ENCODE results near the gene ADSL.

Gene ADSL

DNA sequence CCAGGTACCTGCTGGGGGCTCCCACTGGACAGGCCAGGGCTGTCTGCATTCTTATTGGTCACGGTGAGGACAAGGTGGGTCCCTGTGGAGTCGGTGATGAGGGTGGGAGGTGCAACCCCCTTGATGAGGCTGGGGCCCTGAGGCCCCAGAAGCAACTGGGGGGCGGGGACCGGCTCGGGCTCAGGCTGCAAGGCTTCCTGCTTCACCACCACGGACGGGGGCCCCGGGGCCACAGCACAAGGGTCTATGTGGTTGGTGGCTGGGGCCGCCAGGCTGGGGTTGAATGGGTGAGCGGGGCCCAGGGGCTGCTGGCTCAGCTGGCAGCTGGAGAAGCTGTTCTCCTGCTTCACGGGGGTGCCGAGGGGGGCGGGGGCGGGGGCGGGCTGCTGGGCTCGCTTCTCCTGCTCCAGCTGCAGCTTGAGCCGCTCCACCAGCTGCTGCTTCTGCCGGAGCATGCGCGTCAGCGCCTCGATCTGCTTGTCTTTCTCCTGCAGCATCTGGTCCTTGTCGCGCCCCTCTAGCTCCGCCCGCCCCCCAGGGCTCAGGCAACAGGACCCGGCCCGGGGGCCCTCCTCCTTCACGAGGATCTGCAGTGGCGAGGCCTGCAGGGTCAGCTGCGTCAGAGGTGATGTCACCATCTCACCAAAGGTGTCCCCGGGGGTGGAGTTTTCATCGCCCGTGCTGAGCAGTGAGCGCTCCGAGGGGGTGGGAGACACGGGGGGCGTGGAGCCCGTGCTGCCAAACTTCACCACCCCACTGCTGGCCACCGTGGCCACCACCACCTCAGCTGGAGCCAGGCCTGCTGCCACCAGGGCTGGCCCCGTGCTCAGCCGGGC lies 72.3 kb downstream of the ADSL start:
- H3K79me2 ChIP-seq (ENCODE audit: low read length) = no peaks in the 10 kb centered on the region
- no peak overlapping the region for H2AFZ ChIP-seq (ENCODE audit: low read length)
- H3K4me3 ChIP-seq (ENCODE audit: low read length) = no peak overlapping the region
- H3K36me3 ChIP-seq (replicated peaks; ENCODE audit: insufficient read depth, low read length) = no peaks in the 10 kb centered on the region
- no peak overlapping the region for H3K27ac ChIP-seq (ENCODE audit: low read length)
- H3K9ac ChIP-seq (ENCODE audit: low read length) = no peak overlapping the region
- H3K4me2 ChIP-seq (ENCODE audit: low read depth, low read length) = no peak overlapping the region
- H3K9me3 ChIP-seq (replicated peaks; ENCODE audit: insufficient read depth, low read length) = no peaks in the 10 kb centered on the region
- peaks cover 17% of the 10 kb centered on the region for H3K4me1 ChIP-seq (ENCODE audit: low read length)
- H3K27me3 ChIP-seq (replicated peaks; ENCODE audit: insufficient read depth, low read length) = no peaks in the 10 kb centered on the region
- no peak for DNase-seq
- peaks cover 7% of the 10 kb centered on the region; the same call in 1 of the 2 replicates for H3F3A ChIP-seq (ENCODE audit: insufficient read depth, low read length)
- no peak for TF ChIP-seq EZH2 (optimal IDR thresholded peaks at IDR 0.05; ENCODE audit: low read depth, low read length)
- no peak for TF ChIP-seq EZH2phosphoT487 (IDR thresholded peaks at IDR 0.05; ENCODE audit: low read length)
- H3K9me2 ChIP-seq (replicated peaks; ENCODE audit: insufficient read depth, low read length) = no peaks in the 10 kb centered on the region
- no peaks in the 10 kb centered on the region for H4K20me1 ChIP-seq (ENCODE audit: insufficient read depth, low read length)

DNA sequence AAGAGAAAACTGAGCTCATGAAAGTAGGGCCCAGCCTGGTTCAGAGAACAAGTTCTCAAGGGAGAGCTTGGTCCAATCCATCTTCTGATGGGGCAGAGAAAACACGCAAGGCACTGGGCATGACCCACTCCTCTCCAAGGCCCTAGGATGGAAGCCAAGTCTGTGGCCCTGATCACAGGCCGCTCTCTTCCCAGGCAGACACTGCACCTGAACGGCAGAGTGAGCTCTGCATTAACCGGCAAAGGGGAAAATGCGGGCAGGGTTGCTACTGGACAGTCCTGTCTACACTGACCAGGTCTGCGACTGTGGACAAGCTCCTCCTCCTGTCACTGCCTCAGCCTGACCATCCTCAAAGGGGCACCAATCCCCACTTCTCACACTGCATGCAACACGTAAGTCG lies 73.4 kb downstream of the ADSL start:
- H3K36me3 ChIP-seq (replicated peaks; ENCODE audit: insufficient read depth, low read length) = no peaks in the 10 kb centered on the region
- no peaks in the 10 kb centered on the region for H3K27me3 ChIP-seq (replicated peaks; ENCODE audit: insufficient read depth, low read length)
- no peak for TF ChIP-seq EZH2phosphoT487 (IDR thresholded peaks at IDR 0.05; ENCODE audit: low read length)
- TF ChIP-seq EZH2 (optimal IDR thresholded peaks at IDR 0.05; ENCODE audit: low read depth, low read length) = no peak
- TF ChIP-seq, protein P1, sequence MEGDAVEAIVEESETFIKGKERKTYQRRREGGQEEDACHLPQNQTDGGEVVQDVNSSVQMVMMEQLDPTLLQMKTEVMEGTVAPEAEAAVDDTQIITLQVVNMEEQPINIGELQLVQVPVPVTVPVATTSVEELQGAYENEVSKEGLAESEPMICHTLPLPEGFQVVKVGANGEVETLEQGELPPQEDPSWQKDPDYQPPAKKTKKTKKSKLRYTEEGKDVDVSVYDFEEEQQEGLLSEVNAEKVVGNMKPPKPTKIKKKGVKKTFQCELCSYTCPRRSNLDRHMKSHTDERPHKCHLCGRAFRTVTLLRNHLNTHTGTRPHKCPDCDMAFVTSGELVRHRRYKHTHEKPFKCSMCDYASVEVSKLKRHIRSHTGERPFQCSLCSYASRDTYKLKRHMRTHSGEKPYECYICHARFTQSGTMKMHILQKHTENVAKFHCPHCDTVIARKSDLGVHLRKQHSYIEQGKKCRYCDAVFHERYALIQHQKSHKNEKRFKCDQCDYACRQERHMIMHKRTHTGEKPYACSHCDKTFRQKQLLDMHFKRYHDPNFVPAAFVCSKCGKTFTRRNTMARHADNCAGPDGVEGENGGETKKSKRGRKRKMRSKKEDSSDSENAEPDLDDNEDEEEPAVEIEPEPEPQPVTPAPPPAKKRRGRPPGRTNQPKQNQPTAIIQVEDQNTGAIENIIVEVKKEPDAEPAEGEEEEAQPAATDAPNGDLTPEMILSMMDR (IDR thresholded peaks at IDR 0.05; ENCODE audit: low read length) = no peak
- H3K9ac ChIP-seq (ENCODE audit: low read length) = no peak overlapping the region
- peaks cover 17% of the 10 kb centered on the region for H3K4me1 ChIP-seq (ENCODE audit: low read length)
- H3K4me3 ChIP-seq (ENCODE audit: low read length) = no peak overlapping the region
- peaks cover 7% of the 10 kb centered on the region; the same call in 1 of the 2 replicates for H3F3A ChIP-seq (ENCODE audit: insufficient read depth, low read length)
- H3K27ac ChIP-seq (ENCODE audit: low read length) = no peak overlapping the region
- no peaks in the 10 kb centered on the region for H4K20me1 ChIP-seq (ENCODE audit: insufficient read depth, low read length)
- no peak for DNase-seq
- H3K9me2 ChIP-seq (replicated peaks; ENCODE audit: insufficient read depth, low read length) = no peaks in the 10 kb centered on the region
- H3K79me2 ChIP-seq (ENCODE audit: low read length) = no peaks in the 10 kb centered on the region
- H3K9me3 ChIP-seq (replicated peaks; ENCODE audit: insufficient read depth, low read length) = no peaks in the 10 kb centered on the region
- no peak overlapping the region for H3K4me2 ChIP-seq (ENCODE audit: low read depth, low read length)
- H2AFZ ChIP-seq (ENCODE audit: low read length) = no peak overlapping the region

DNA sequence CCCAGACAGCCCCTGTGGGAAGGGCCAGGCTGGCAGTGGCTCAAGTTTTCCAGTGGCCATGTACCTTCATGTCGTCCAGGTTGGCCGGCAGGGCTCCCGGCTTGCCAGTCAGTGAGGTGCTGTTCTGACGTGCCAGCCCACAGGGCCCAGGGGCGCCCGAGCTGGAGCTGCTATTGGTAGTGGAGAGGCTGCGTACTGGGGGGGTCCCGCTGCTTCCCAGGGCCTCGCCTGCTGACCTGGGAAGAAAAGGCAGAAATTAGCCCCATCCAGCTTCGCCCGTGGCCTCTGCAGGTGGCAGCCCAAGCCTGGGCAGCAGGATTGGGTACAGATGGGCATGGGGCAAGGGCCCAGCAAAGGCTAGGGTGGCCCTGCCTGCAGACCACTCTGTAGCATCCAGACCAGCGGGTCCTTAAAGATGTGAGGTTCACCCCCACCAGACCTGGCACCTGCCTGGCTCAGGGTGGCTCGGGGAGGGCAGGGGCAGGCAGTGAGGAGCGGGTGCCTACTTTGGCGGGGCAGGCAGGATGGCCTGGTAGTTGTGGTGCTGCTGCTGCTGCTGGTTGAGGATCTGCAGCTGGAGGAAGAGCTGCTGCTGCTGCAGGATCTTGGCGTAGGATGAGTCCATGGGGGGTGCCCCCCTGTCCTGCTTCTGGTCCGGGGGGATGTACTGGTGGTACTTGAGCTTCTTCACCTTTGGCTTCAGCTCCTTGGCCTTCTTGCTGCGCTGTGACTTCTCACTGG lies 74.2 kb downstream of the ADSL start:
- Histone ChIP-seq H2AFZ (ENCODE audit: low read length) (no peak overlapping the region), H3K4me1 (ENCODE audit: low read length) (peaks cover 17% of the 10 kb centered on the region)

More for the DNA sequence above, 74.2 kb downstream of the ADSL start:
- no peaks in the 10 kb centered on the region for H4K20me1 ChIP-seq (ENCODE audit: insufficient read depth, low read length)
- H3K9ac ChIP-seq (ENCODE audit: low read length) = no peak overlapping the region
- H3K27ac ChIP-seq (ENCODE audit: low read length) = no peak overlapping the region
- no peaks in the 10 kb centered on the region for H3K27me3 ChIP-seq (replicated peaks; ENCODE audit: insufficient read depth, low read length)
- H3F3A ChIP-seq (ENCODE audit: insufficient read depth, low read length) = peaks cover 7% of the 10 kb centered on the region; the same call in 1 of the 2 replicates
- no peaks in the 10 kb centered on the region for H3K79me2 ChIP-seq (ENCODE audit: low read length)
- no peaks in the 10 kb centered on the region for H3K9me2 ChIP-seq (replicated peaks; ENCODE audit: insufficient read depth, low read length)
- H3K36me3 ChIP-seq (replicated peaks; ENCODE audit: insufficient read depth, low read length) = no peaks in the 10 kb centered on the region
- no peak for DNase-seq
- TF ChIP-seq EZH2 (optimal IDR thresholded peaks at IDR 0.05; ENCODE audit: low read depth, low read length) (no peak), EZH2phosphoT487 (IDR thresholded peaks at IDR 0.05; ENCODE audit: low read length) (no peak)
- TF ChIP-seq, protein P1 (IDR thresholded peaks at IDR 0.05; ENCODE audit: low read length) = no peak
- H3K9me3 ChIP-seq (replicated peaks; ENCODE audit: insufficient read depth, low read length) = no peaks in the 10 kb centered on the region
- H3K4me2 ChIP-seq (ENCODE audit: low read depth, low read length) = no peak overlapping the region
- no peak overlapping the region for H3K4me3 ChIP-seq (ENCODE audit: low read length)
